Lower leg skin (tissue), 3 donors: ENCODE measurements around the gene MRPL49.

Experiments
- CTCF ChIP-seq, 3 donors: fragments of 450-650 bp; IDR thresholded peaks; one replicate each; pipeline ENCODE4 v1.5.1; 2016; ENCODE audit warnings: antibody characterized with exemption in 3 of 3, mild to moderate bottlenecking in 3 of 3, moderate library complexity in 2 of 3
- POLR2A ChIP-seq, 2 donors: fragments of 450-650 bp; IDR thresholded peaks; one replicate each; pipeline ENCODE4 v1.6.1; 2016 to 2017; ENCODE audit warnings: antibody characterized with exemption in 2 of 2, mild to moderate bottlenecking in 1 of 2, moderate library complexity in 1 of 2

- TF ChIP-seq CTCF (IDR thresholded peaks at IDR 0.05) (no peak), POLR2A (IDR thresholded peaks at IDR 0.05) (no peak)
Measured at GRCh38 chr11:65072631-65072966, 49.5 kb upstream of the MRPL49 start.
